OCI-LY3 (cell line): ENCODE results near the gene OLFM4.

ENCODE experiments used
- CTCF ChIP-seq: fragments of 200-600, 300-600 bp; sonication (generic); IDR thresholded peaks from 2 replicates; pipeline ENCODE4 v1.5.1; 2014; ENCODE audit warnings: antibody characterized with exemption, low read length, low read depth
- EZH2phosphoT487 ChIP-seq: fragments of 200-600 bp; shearing (Covaris generic); IDR thresholded peaks from 2 replicates; pipeline ENCODE4 v1.6.1; 2018; ENCODE audit warnings: antibody characterized with exemption, mixed run types, low read depth

DNA sequence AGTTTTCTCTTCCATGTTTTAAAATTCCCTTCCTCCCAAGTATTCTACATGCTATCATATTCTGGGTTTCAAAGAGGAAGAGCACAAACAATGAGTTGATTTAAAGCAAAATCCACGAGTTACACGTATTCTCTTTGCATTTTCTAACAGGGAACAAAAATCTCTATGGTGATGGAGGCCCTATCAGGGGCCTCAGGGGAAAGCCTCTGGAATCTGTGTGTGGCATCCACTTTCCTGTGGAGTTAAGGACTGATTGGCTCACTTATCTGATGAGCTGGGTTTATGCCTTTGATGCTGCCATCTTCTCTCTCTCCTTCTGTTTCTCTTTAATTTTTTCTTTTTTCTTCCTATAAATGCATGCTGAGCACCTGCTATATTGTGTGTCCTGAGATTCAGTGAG, 14.8 kb downstream of the OLFM4 start:
- TF ChIP-seq EZH2phosphoT487: no peak
- TF ChIP-seq CTCF: no peak
